ENCODE results near the gene CC2D2A. TPM values are rescaled to one million over a fixed set of nuclear protein-coding genes. Genes with fewer than 3 reads are reported as not detected.

Gene CC2D2A
- total RNA-seq, 1 experiment from 2014 or later = 3.6 TPM

DNA sequence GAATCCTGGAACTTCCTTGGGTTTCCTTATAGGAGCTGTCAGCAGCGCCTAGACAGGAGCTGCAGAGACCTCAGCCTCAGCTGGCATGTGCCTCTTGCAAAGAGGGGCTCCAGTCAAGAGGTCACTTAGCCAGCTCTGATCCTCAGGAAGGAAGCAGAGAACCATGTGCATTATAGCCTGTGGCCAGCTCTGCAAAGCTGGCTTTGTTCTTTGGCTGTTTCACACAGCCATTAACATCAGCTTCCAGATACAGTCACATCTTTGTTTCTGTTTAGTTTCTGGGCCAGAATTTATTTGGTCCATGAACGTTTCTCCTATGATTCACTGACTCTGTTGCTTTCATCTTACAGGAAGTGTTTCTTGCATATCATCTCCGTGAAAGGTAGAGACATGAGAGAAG is 92.4 kb downstream of the CC2D2A start:
- BruUV-seq (replicated peaks) = no TSS peak
- H3K27me3 ChIP-seq (ENCODE audit: control insufficient read depth, insufficient read depth, low read length) = no peaks in the 10 kb centered on the region
- ChIA-PET POLR2A (no interaction called here), CTCF (no interaction called here)
- intact Hi-C loops (cut with micrococcal nuclease; ENCODE audit: unreplicated experiment) = no loop called here
- TF ChIP-seq, protein P1, sequence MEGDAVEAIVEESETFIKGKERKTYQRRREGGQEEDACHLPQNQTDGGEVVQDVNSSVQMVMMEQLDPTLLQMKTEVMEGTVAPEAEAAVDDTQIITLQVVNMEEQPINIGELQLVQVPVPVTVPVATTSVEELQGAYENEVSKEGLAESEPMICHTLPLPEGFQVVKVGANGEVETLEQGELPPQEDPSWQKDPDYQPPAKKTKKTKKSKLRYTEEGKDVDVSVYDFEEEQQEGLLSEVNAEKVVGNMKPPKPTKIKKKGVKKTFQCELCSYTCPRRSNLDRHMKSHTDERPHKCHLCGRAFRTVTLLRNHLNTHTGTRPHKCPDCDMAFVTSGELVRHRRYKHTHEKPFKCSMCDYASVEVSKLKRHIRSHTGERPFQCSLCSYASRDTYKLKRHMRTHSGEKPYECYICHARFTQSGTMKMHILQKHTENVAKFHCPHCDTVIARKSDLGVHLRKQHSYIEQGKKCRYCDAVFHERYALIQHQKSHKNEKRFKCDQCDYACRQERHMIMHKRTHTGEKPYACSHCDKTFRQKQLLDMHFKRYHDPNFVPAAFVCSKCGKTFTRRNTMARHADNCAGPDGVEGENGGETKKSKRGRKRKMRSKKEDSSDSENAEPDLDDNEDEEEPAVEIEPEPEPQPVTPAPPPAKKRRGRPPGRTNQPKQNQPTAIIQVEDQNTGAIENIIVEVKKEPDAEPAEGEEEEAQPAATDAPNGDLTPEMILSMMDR (IDR thresholded peaks at IDR 0.05) = no peak
- no peak for TF ChIP-seq SIN3A (IDR thresholded peaks at IDR 0.05; ENCODE audit: borderline replicate concordance, insufficient read depth, low read depth, low read length)
- no peak for TF ChIP-seq POLR2AphosphoS5 (IDR thresholded peaks at IDR 0.05; ENCODE audit: low read depth, low read length)
- TF ChIP-seq, protein P2, sequence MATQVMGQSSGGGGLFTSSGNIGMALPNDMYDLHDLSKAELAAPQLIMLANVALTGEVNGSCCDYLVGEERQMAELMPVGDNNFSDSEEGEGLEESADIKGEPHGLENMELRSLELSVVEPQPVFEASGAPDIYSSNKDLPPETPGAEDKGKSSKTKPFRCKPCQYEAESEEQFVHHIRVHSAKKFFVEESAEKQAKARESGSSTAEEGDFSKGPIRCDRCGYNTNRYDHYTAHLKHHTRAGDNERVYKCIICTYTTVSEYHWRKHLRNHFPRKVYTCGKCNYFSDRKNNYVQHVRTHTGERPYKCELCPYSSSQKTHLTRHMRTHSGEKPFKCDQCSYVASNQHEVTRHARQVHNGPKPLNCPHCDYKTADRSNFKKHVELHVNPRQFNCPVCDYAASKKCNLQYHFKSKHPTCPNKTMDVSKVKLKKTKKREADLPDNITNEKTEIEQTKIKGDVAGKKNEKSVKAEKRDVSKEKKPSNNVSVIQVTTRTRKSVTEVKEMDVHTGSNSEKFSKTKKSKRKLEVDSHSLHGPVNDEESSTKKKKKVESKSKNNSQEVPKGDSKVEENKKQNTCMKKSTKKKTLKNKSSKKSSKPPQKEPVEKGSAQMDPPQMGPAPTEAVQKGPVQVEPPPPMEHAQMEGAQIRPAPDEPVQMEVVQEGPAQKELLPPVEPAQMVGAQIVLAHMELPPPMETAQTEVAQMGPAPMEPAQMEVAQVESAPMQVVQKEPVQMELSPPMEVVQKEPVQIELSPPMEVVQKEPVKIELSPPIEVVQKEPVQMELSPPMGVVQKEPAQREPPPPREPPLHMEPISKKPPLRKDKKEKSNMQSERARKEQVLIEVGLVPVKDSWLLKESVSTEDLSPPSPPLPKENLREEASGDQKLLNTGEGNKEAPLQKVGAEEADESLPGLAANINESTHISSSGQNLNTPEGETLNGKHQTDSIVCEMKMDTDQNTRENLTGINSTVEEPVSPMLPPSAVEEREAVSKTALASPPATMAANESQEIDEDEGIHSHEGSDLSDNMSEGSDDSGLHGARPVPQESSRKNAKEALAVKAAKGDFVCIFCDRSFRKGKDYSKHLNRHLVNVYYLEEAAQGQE (IDR thresholded peaks at IDR 0.05; ENCODE audit: insufficient read depth in 1 of 2, low read depth in 2 of 2, low read length in 1 of 2) = no peak
- TF ChIP-seq TCF7L2 (IDR thresholded peaks at IDR 0.05; ENCODE audit: low read depth, low read length) = no peak
- H3K4me3 ChIP-seq (ENCODE audit: low read depth in 2 of 2, low read length in 2 of 2) = no peak overlapping the region
- DNase-seq (ENCODE audit: low read depth, low spot score) = no peak
- no peak for ATAC-seq
- no peak overlapping the region for H3K27ac ChIP-seq (ENCODE audit: low read length)
- in situ Hi-C loops (cut with HindIII; ENCODE audit: low pct_unique_long_range_greater_than_20kb, low sequenced_read_pairs) = no loop called here
- H3K36me3 ChIP-seq (ENCODE audit: control insufficient read depth, insufficient read depth, low read length) = no peaks in the 10 kb centered on the region
- H3K4me1 ChIP-seq (ENCODE audit: control insufficient read depth, insufficient read depth, low read length) = no peaks in the 10 kb centered on the region
- no peaks in the 10 kb centered on the region for H3K9me3 ChIP-seq (ENCODE audit: control insufficient read depth, insufficient read depth, low read depth, low read length)

DNA sequence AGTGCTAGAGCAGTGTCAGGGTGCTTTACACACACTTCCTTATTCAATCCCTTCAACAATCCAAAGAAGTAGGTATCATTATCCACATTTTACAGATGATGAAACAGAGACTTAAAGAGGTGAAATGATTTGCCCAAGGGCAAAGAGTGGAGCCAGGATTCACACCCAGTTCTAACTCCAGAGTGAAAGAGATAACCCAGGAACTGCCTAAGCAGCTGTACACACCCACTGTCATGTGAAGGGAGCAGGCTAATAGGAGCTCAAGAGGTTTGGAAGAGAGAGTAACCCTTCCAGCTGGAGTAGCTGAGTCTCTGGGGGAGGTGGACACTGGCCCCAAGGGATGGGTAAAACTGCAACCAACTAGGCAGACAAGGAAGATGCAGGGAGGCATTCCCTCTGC is 92.9 kb downstream of the CC2D2A start:
- ATAC-seq (no peak), DNase-seq (ENCODE audit: low read depth, low spot score) (no peak)
- intact Hi-C loops (cut with micrococcal nuclease; ENCODE audit: unreplicated experiment) = no loop called here
- BruUV-seq (replicated peaks) = no TSS peak
- ChIA-PET POLR2A (no interaction called here), CTCF (no interaction called here)
- Histone ChIP-seq H3K27me3 (ENCODE audit: control insufficient read depth, insufficient read depth, low read length) (no peaks in the 10 kb centered on the region), H3K27ac (ENCODE audit: low read length) (no peak overlapping the region), H3K4me1 (ENCODE audit: control insufficient read depth, insufficient read depth, low read length) (no peaks in the 10 kb centered on the region), H3K36me3 (ENCODE audit: control insufficient read depth, insufficient read depth, low read length) (no peaks in the 10 kb centered on the region), H3K4me3 (ENCODE audit: low read depth in 2 of 2, low read length in 2 of 2) (no peak overlapping the region), H3K9me3 (ENCODE audit: control insufficient read depth, insufficient read depth, low read depth, low read length) (no peaks in the 10 kb centered on the region)
- in situ Hi-C loops (cut with HindIII; ENCODE audit: low pct_unique_long_range_greater_than_20kb, low sequenced_read_pairs) = no loop called here
- no peak for TF ChIP-seq TCF7L2 (IDR thresholded peaks at IDR 0.05; ENCODE audit: low read depth, low read length)
- TF ChIP-seq, protein P2 (IDR thresholded peaks at IDR 0.05; ENCODE audit: insufficient read depth in 1 of 2, low read depth in 2 of 2, low read length in 1 of 2) = no peak
- no peak for TF ChIP-seq POLR2AphosphoS5 (IDR thresholded peaks at IDR 0.05; ENCODE audit: low read depth, low read length)
- TF ChIP-seq SIN3A (IDR thresholded peaks at IDR 0.05; ENCODE audit: borderline replicate concordance, insufficient read depth, low read depth, low read length) = no peak
- TF ChIP-seq, protein P1 (IDR thresholded peaks at IDR 0.05) = no peak

Measured in Panc1 (cell line).